HepG2 (cell line): ENCODE measurements around the gene CYLD. TPM values are rescaled to one million over a fixed set of nuclear protein-coding genes. Genes with fewer than 3 reads are reported as not detected.

Experiments
- ARID3A ChIP-seq: IDR thresholded peaks from 2 replicates; pipeline ENCODE4 v1.6.1; 2012; ENCODE audit warnings: low read depth, low read length, improper control_type of control experiment
- BORCS8-MEF2B ChIP-seq: sonication (generic); formaldehyde crosslinking; IDR thresholded peaks from 2 replicates; pipeline ENCODE4 v1.8.0; 2022; ENCODE audit warnings: mild to moderate bottlenecking, missing genetic modification reagents
- BRCA1 ChIP-seq: sonication (generic); formaldehyde crosslinking; IDR thresholded peaks from 2 replicates; pipeline ENCODE4 v1.4.0; 2020; ENCODE audit warnings: missing genetic modification reagents
- GLI4 ChIP-seq: sonication (generic); formaldehyde crosslinking; IDR thresholded peaks from 2 replicates; pipeline ENCODE4 v1.5.1; 2020; ENCODE audit warnings: missing genetic modification reagents, mild to moderate bottlenecking, moderate library complexity, borderline replicate concordance
- HNF4G ChIP-seq, 2 experiments: sonication (generic) in 1 of 2; formaldehyde crosslinking in 1 of 2; IDR thresholded peaks; 2 replicates each; pipeline versions ENCODE4 v1.4.0 to v1.6.1; 2011 to 2020; ENCODE audit warnings: borderline replicate concordance in 2 of 2, low read depth in 2 of 2, mild to moderate bottlenecking in 2 of 2, low read length in 1 of 2, missing genetic modification reagents in 1 of 2, moderate library complexity in 1 of 2
- KDM1A ChIP-seq: IDR thresholded peaks from 2 replicates; pipeline ENCODE4 v1.6.1; 2016; ENCODE audit warnings: missing compliant biosample characterization
- MEF2D ChIP-seq: sonication (generic); formaldehyde crosslinking; IDR thresholded peaks from 2 replicates; pipeline ENCODE4 v1.5.1; 2020; ENCODE audit warnings: mild to moderate bottlenecking, missing genetic modification reagents
- MIER2 ChIP-seq: IDR thresholded peaks from 2 replicates; pipeline ENCODE4 v1.6.1; 2016; ENCODE audit warnings: missing biosample characterization, missing genetic modification reagents
- NPAS2 ChIP-seq: sonication (generic); formaldehyde crosslinking; IDR thresholded peaks from 2 replicates; pipeline ENCODE4 v1.8.0; 2022; ENCODE audit warnings: mild to moderate bottlenecking, missing genetic modification reagents, borderline replicate concordance
- RORA ChIP-seq: sonication (generic); formaldehyde crosslinking; IDR thresholded peaks from 2 replicates; pipeline ENCODE4 v1.5.0; 2020; ENCODE audit warnings: mild to moderate bottlenecking, missing genetic modification reagents, moderate library complexity
- SALL2 ChIP-seq: sonication (generic); formaldehyde crosslinking; IDR thresholded peaks from 2 replicates; pipeline ENCODE4 v1.8.1; 2023; ENCODE audit warnings: mild to moderate bottlenecking, missing genetic modification reagents, inconsistent platforms
- ZBTB38 ChIP-seq: sonication (generic); formaldehyde crosslinking; IDR thresholded peaks from 2 replicates; pipeline ENCODE4 v1.5.1; 2020; ENCODE audit warnings: mild to moderate bottlenecking, missing genetic modification reagents
- ZC3H4 ChIP-seq: sonication (generic); formaldehyde crosslinking; IDR thresholded peaks from 2 replicates; pipeline ENCODE4 v1.4.0; 2020; ENCODE audit warnings: missing genetic modification reagents, borderline replicate concordance
- ZNF275 ChIP-seq: sonication (generic); formaldehyde crosslinking; IDR thresholded peaks from 2 replicates; pipeline ENCODE4 v1.8.0; 2022; ENCODE audit warnings: missing genetic modification reagents, mild to moderate bottlenecking, inconsistent platforms, borderline replicate concordance
- ZNF276 ChIP-seq: sonication (generic); formaldehyde crosslinking; IDR thresholded peaks from 2 replicates; pipeline ENCODE4 v1.4.0; 2020; ENCODE audit warnings: mild to moderate bottlenecking, low read depth, missing genetic modification reagents
- ZNF362 ChIP-seq: sonication (generic); formaldehyde crosslinking; IDR thresholded peaks from 2 replicates; pipeline ENCODE4 v1.4.0; 2020; ENCODE audit warnings: missing genetic modification reagents, mild to moderate bottlenecking, borderline replicate concordance
- ZNF446 ChIP-seq: sonication (generic); formaldehyde crosslinking; IDR thresholded peaks from 2 replicates; pipeline ENCODE4 v1.5.0; 2020; ENCODE audit warnings: mild to moderate bottlenecking, missing genetic modification reagents
- ZNF574 ChIP-seq: sonication (generic); formaldehyde crosslinking; IDR thresholded peaks from 2 replicates; pipeline ENCODE4 v1.4.0; 2020; ENCODE audit warnings: missing genetic modification reagents
- ZNF776 ChIP-seq: sonication (generic); formaldehyde crosslinking; IDR thresholded peaks from 2 replicates; pipeline ENCODE4 v1.4.0; 2020; ENCODE audit warnings: mild to moderate bottlenecking, missing genetic modification reagents
- polyA plus RNA-seq, 8 experiments: library from polyadenylated mRNA; depleted of rRNA in 3 of 8; stranded (reverse) in 7 of 8; unstranded in 1 of 8; fragments of >200 nt; fragmentation: Illumina TruSeq in 4 of 8; extraction: Trizol in 4 of 8; gene quantifications; 2 replicates each; pipeline versions ENCODE4 v1.2.1 to v1.2.3, GENCODE V29; 2011 to 2016; ENCODE audit warnings: low read depth in 4 of 8, missing spikeins in 1 of 8, mixed read lengths in 1 of 8; ENCODE audit not compliant: insufficient read depth in 1 of 8
- total RNA-seq, 5 experiments: library from RNA; depleted of rRNA; stranded (reverse); fragments of >200 nt; fragmentation: Illumina TruSeq; extraction: Trizol; gene quantifications; 2 replicates each; pipeline ENCODE4 v1.2.3, GENCODE V29; 2016; ENCODE audit warnings: low read depth in 1 of 5

CYLD gene
- total and polyA plus RNA-seq, 2 of the 13 experiments (the other 11 are each of a cell fraction or from before 2014, with no cell fraction given): 6.1 to 11.4 TPM

- TF ChIP-seq ZNF275 (CRISPR knock-in tag) (no peak), ZNF776 (peak; percentile 57; the same call in 1 of the 2 replicates), ARID3A (no peak), GLI4 (CRISPR knock-in tag) (no peak), MEF2D (no peak), RORA (no peak), HNF4G (IDR thresholded peaks at IDR 0.05; ENCODE audit: borderline replicate concordance, low read depth, low read length) (no peak), HNF4G (CRISPR knock-in tag; IDR thresholded peaks at IDR 0.05; ENCODE audit: borderline replicate concordance, low read depth) (no peak), BORCS8-MEF2B (CRISPR knock-in tag) (0 out of 2 replicates have a peak, but pooled peaks have one; percentile 40), KDM1A (CRISPR knock-in tag) (no peak), BRCA1 (CRISPR knock-in tag) (no peak), ZC3H4 (CRISPR knock-in tag) (no peak), NPAS2 (CRISPR knock-in tag) (no peak), ZNF574 (CRISPR knock-in tag) (peak; percentile 19; the same call in 1 of the 2 replicates), ZNF362 (CRISPR knock-in tag) (no peak), MIER2 (CRISPR knock-in tag) (no peak), ZBTB38 (CRISPR knock-in tag) (0 out of 2 replicates have a peak, but pooled peaks have one; percentile 67), ZNF446 (CRISPR knock-in tag) (peak; percentile 40; the same call in 1 of the 2 replicates), ZNF276 (CRISPR knock-in tag) (0 out of 2 replicates have a peak, but pooled peaks have one; percentile 13), SALL2 (no peak)
Measured at GRCh38 chr16:50692999-50693781, 48.7 kb upstream of the CYLD start, which contains the start of gene NOD2 (continued).
